Measurements from ENCODE around the gene NCBP1. TPM values are rescaled to one million over a fixed set of nuclear protein-coding genes. Genes with fewer than 3 reads are reported as not detected.

NCBP1 gene
- total and polyA plus RNA-seq, 7 donors, result 7.1 to 22.1 (median 14.6) TPM

DNA sequence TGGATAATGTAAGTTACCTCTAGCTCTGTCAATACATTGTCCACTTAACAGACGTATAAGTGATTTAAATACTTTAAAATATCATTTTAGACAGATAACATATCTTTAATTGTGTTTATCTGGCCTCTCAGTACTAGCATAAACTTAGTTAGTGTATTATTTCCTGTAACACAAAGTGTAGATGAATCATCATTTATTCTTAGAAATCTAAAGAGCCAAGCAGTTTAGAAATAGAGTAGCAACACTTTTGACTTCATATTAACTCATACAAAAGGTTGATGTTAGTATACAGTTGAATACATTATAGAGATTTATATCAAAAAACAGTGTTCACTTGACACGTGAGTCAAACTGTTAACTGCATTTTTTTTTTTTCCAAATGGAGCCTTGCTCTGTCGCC, 18.0 kb downstream of the NCBP1 start:
- 81 to 91% (median 88%) methylated on average over 3 of the region's 3 CpGs for WGBS, 3 donors
- H3K4me1 ChIP-seq, result peaks cover 11% of the 10 kb centered on the region
- H3K27ac ChIP-seq, result peak overlapping the region; percentile 68
- no peaks in the 10 kb centered on the region for H3K27me3 ChIP-seq (ENCODE audit: insufficient read depth in 3 of 3, low read length in 2 of 3)
- no peaks in the 10 kb centered on the region for H3K9me3 ChIP-seq
- no peak for DNase-seq
- TF ChIP-seq, protein P1, sequence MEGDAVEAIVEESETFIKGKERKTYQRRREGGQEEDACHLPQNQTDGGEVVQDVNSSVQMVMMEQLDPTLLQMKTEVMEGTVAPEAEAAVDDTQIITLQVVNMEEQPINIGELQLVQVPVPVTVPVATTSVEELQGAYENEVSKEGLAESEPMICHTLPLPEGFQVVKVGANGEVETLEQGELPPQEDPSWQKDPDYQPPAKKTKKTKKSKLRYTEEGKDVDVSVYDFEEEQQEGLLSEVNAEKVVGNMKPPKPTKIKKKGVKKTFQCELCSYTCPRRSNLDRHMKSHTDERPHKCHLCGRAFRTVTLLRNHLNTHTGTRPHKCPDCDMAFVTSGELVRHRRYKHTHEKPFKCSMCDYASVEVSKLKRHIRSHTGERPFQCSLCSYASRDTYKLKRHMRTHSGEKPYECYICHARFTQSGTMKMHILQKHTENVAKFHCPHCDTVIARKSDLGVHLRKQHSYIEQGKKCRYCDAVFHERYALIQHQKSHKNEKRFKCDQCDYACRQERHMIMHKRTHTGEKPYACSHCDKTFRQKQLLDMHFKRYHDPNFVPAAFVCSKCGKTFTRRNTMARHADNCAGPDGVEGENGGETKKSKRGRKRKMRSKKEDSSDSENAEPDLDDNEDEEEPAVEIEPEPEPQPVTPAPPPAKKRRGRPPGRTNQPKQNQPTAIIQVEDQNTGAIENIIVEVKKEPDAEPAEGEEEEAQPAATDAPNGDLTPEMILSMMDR (IDR thresholded peaks at IDR 0.05), result no peak
- intact Hi-C loops (cut with DNase I), result no loop called here
- peaks cover 6 to 85% of the 10 kb centered on the region in 2 donors for H3K36me3 ChIP-seq (ENCODE audit: insufficient read depth in 1 of 2, low read depth in 1 of 2)
- H3K4me3 ChIP-seq, result no peak overlapping the region
- ATAC-seq, result peak; percentile 61 to 93 (median 86)

DNA sequence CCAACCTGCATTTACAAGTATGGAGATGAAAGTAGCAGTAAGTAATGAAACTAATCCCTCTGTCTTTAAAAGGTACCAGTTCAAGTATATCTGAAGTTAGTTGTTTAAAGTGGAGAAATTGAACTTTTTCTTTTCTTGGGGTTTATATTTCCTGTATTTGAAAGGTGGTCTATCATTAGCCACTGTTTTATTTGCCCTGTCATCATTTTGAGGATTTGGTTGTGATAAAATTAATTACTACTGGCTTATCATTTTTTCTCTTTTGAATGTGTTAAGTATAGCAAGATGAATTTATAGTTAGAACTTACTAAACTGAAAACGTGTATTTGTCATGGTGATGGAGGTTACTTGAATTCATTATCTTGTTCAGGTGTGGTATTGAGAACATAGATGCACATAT, 25.1 kb downstream of the NCBP1 start:
- no peak for ATAC-seq
- Histone ChIP-seq H3K36me3 (ENCODE audit: insufficient read depth in 1 of 2, low read depth in 1 of 2) (peaks cover 14 to 100% of the 10 kb centered on the region in 2 donors), H3K9me3 (no peaks in the 10 kb centered on the region), H3K4me1 (no peaks in the 10 kb centered on the region), H3K4me3 (no peak overlapping the region), H3K27me3 (ENCODE audit: insufficient read depth in 3 of 3, low read length in 2 of 3) (no peaks in the 10 kb centered on the region), H3K27ac (no peak overlapping the region)
- intact Hi-C loops (cut with DNase I), result no loop called here
- WGBS, 3 donors, result 79 to 82% (median 79%) methylated on average over 1 of the region's 1 CpG
- TF ChIP-seq, protein P1 (IDR thresholded peaks at IDR 0.05), result no peak
- DNase-seq, result no peak

DNA sequence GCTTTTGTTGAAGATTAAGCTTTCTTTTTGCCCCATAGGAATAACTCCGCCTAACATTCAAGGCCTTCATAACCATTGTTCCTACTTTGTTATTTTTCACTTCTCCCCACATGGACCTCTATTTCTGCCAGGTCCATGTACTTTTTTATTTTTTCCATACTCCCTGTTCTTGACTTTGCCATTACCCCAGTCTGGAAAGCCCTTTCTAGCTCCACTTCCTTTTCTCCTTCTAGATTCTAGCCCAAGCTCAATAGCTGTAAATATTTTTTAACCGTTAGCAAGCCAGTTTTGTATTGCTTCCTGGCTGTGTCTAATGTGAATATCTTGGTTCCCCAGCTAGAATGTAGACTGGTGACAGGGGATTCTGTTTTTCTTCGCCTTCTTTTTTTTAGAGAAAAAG, 26.1 kb downstream of the NCBP1 start:
- ATAC-seq (no peak), DNase-seq (no peak)
- WGBS, 3 donors, result 91 to 95% (median 93%) methylated on average over 3 of the region's 3 CpGs
- Histone ChIP-seq H3K9me3 (no peaks in the 10 kb centered on the region), H3K36me3 (ENCODE audit: insufficient read depth in 1 of 2, low read depth in 1 of 2) (peaks cover 18 to 100% of the 10 kb centered on the region in 2 donors), H3K27ac (no peak overlapping the region), H3K4me1 (no peaks in the 10 kb centered on the region), H3K27me3 (ENCODE audit: insufficient read depth in 3 of 3, low read length in 2 of 3) (no peaks in the 10 kb centered on the region), H3K4me3 (no peak overlapping the region)
- TF ChIP-seq, protein P1 (IDR thresholded peaks at IDR 0.05), result no peak
- intact Hi-C loops (cut with DNase I), result no loop called here

DNA sequence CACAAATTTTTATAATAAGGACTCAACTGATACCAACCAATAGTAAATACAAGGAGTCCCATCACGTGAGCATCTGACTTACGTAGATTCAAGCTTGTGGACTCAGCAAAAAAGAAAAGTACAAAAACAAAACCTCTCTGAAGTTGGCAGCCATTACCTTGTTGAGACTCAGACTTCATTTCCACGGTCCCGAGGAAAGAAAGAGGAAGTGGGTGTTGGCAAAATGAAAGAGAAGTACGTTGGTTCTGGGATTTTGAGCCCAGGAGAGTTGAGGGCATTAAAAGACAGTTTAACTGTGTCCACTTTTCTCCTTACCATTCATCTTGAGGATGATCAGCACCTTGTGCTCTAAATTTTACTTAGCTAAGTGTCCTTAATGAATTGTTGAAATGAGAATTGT, 26.7 kb downstream of the NCBP1 start:
- H3K27ac ChIP-seq, result no peak overlapping the region
- no peak for ATAC-seq
- DNase-seq, result no peak
- H3K4me1 ChIP-seq, result no peaks in the 10 kb centered on the region
- H3K27me3 ChIP-seq (ENCODE audit: insufficient read depth in 3 of 3, low read length in 2 of 3), result no peaks in the 10 kb centered on the region
- no peaks in the 10 kb centered on the region for H3K9me3 ChIP-seq
- no peak overlapping the region for H3K4me3 ChIP-seq
- 67 to 80% (median 72%) methylated on average over 5 of the region's 5 CpGs for WGBS, 3 donors
- TF ChIP-seq, protein P1 (IDR thresholded peaks at IDR 0.05), result no peak
- intact Hi-C loops (cut with DNase I), result no loop called here
- peaks cover 18 to 100% of the 10 kb centered on the region in 2 donors for H3K36me3 ChIP-seq (ENCODE audit: insufficient read depth in 1 of 2, low read depth in 1 of 2)

DNA sequence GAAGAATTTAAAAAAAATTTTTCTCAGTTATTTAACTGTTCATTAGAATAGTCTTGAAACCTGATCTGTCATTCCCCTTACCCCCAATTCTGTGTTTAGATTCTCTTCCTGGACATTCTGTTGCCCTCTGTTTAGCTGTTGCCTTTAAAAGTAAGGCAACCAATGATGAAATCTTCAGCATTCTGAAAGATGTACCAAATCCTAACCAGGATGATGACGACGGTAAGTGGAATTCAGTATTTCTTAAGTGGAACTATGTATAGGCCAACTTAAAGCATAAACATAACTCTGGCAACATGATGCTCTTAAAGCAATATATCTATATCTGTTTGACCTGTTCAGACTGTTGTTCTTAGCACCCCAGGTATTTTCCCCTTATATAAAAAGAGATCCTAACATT, 27.2 kb downstream of the NCBP1 start:
- WGBS, 3 donors, result 85 to 96% (median 93%) methylated on average over 2 of the region's 2 CpGs
- DNase-seq, result no peak
- intact Hi-C loops (cut with DNase I), result no loop called here
- no peaks in the 10 kb centered on the region for H3K9me3 ChIP-seq
- TF ChIP-seq, protein P1 (IDR thresholded peaks at IDR 0.05), result no peak
- no peak overlapping the region for H3K4me3 ChIP-seq
- H3K4me1 ChIP-seq, result no peaks in the 10 kb centered on the region
- H3K36me3 ChIP-seq (ENCODE audit: insufficient read depth in 1 of 2, low read depth in 1 of 2), result peaks cover 18 to 100% of the 10 kb centered on the region in 2 donors
- no peak overlapping the region for H3K27ac ChIP-seq
- H3K27me3 ChIP-seq (ENCODE audit: insufficient read depth in 3 of 3, low read length in 2 of 3), result no peaks in the 10 kb centered on the region
- no peak for ATAC-seq

All from psoas muscle (tissue), 8 donors.